Measurements from ENCODE around the gene PLXDC1. TPM values are rescaled to one million over a fixed set of nuclear protein-coding genes. Genes with fewer than 3 reads are reported as not detected.
"Not testable (repeated sequence)": the region's sequence is repeated elsewhere in the genome, so short reads cannot be mapped to it uniquely, and the experiment has no call there.

The PLXDC1 gene
- total RNA-seq, 1 donor from 2014 or later = 0.46 TPM

DNA sequence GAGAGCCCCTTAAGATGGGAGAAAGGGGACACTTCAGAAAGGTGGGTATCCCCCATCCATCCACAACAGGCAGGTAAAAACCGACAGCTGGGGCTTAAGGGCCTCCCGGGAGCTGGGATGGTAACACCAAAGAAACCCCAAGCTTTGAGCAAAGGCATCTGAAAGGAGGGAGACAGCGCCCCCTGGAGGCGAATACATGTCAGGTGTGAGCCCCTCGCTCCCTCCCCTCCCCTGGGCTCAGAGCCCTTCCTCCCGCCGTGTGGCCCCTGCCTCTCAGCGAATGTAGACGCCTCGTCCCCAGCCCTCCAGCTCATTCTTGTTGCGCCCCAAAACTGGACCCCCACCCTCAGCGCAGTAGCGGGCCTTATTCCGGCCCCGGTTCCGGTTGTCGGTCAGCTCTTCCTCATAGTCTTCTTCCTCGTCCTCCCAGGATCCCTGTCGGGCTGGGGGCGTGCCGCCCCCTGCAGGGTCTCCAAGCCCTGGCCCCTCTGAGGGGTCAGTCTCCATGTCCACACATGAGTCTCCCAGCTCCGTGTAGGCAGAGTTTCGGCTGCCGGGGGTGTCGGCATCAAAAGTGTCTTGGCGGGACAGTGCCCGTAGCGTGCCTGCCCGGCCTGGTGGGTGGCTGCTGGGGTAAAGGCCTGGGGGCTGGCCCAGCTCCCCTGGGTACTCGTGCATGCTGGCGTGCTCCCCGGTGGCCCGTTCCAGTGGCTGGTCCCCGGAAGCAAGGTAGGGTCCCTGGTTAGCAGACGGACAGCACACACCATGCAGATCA is 23.7 kb upstream of the PLXDC1 start:
- Mint-ChIP-seq H3K4me1 (ENCODE audit: low read depth) (peaks cover 4% of the 10 kb centered on the region), H3K27ac (no peak overlapping the region), H3K27me3 (ENCODE audit: low read depth) (peaks cover 3% of the 10 kb centered on the region), H3K4me3 (ENCODE audit: low read depth) (no peak overlapping the region), H3K9me3 (no peaks in the 10 kb centered on the region), H3K36me3 (ENCODE audit: low read depth) (peaks cover 29% of the 10 kb centered on the region)
- DNase-seq (ENCODE audit: low spot score) = peak; percentile 60
- intact Hi-C loops (cut with micrococcal nuclease) = loop anchor here (1.0 kb wide), 1 partner anchor 192 kb away; no protein-coding TSS in a partner anchor

DNA sequence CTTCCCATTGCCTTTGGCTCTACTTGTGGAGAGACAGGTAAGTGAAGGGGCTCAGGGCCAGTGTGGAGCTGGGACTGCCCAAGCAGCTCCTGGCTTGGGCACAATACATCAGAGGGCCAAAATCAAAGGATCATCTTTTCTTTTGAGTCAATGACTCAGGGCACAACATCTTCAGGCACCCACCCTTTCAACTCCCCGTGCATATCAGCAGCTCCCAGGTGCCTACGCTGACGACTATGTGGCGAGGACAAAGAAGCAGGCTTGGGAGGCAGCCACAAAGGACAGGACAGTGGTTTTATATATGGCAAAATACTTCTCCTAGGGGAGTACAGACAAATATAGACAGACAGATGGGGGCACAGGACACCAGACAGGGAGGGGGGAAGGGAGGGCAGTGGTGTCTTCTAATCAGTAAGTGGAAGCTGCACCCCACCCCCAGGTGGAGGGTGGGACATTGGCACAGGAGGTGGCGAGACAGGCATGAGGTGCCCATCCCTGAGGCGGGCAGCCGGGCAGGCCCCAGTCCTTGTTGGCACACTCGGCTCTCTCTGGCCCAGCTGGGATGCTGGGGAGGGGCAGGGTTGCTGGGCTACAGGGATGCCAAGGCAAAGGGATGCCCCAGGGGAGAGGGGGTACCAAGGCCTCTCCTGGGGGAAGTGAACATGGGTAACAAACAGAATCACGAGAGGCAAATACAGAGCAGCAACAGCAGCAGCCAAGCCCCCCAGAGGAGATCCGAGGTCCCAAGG is 22.3 kb upstream of the PLXDC1 start:
- Mint-ChIP-seq H3K9me3 (no peaks in the 10 kb centered on the region), H3K4me1 (ENCODE audit: low read depth) (peaks cover 4% of the 10 kb centered on the region), H3K36me3 (ENCODE audit: low read depth) (peaks cover 28% of the 10 kb centered on the region), H3K27ac (no peak overlapping the region), H3K27me3 (ENCODE audit: low read depth) (peaks cover 3% of the 10 kb centered on the region), H3K4me3 (ENCODE audit: low read depth) (no peak overlapping the region)
- DNase-seq (ENCODE audit: low spot score) = no peak
- intact Hi-C loops (cut with micrococcal nuclease) = no loop called here

DNA sequence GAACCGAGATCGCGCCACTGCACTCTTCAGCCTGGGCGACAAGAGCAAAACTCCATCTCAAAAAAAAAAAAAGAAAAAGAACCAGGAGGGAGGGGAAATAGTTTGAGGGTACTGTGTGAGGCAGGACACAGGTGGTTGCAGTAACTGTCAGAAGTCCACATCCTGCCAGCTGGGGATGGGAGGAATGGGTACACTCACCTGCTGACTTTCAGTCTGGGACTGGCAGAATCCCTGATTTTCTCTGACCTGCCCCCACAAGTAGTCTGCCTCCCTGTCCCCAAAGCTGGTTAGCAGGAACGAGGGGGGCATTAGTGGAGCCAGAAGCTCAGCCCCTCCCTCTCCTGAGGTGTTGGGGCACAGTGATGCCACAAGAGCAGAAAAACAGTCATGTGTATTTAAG is 21.6 kb upstream of the PLXDC1 start:
- peaks cover 3% of the 10 kb centered on the region for H3K27me3 Mint-ChIP-seq (ENCODE audit: low read depth)
- H3K36me3 Mint-ChIP-seq (ENCODE audit: low read depth) = peaks cover 22% of the 10 kb centered on the region
- peaks cover 3% of the 10 kb centered on the region for H3K9me3 Mint-ChIP-seq
- intact Hi-C loops (cut with micrococcal nuclease) = no loop called here
- H3K4me3 Mint-ChIP-seq (ENCODE audit: low read depth) = no peak overlapping the region
- no peak for DNase-seq (ENCODE audit: low spot score)
- peaks cover 4% of the 10 kb centered on the region for H3K4me1 Mint-ChIP-seq (ENCODE audit: low read depth)
- no peak overlapping the region for H3K27ac Mint-ChIP-seq

DNA sequence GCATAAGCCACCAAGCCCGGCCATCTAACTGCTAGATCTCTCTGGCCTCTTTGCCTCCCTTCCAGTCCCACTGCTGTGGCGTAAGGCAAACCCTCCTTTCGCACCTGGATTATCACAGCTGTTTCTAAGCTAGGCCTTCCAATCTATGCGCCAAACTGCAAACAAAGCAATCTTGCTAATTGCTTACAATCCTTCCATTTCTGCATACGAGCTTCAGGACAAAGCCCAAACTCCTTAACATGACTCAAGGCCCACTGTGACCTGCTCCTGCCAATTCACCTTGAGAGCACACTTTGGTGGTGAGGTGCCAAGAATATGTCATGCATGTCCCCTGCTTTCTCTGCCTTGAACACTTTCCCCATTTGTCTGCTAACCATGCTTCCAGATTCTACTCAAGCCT is 20.5 kb upstream of the PLXDC1 start:
- peaks cover 7% of the 10 kb centered on the region for H3K27me3 Mint-ChIP-seq (ENCODE audit: low read depth)
- intact Hi-C loops (cut with micrococcal nuclease) = no loop called here
- no peak overlapping the region for H3K4me3 Mint-ChIP-seq (ENCODE audit: low read depth)
- DNase-seq (ENCODE audit: low spot score) = no peak
- H3K36me3 Mint-ChIP-seq (ENCODE audit: low read depth) = peaks cover 11% of the 10 kb centered on the region
- peaks cover 3% of the 10 kb centered on the region for H3K9me3 Mint-ChIP-seq
- H3K27ac Mint-ChIP-seq = no peak overlapping the region
- peaks cover 11% of the 10 kb centered on the region for H3K4me1 Mint-ChIP-seq (ENCODE audit: low read depth)

DNA sequence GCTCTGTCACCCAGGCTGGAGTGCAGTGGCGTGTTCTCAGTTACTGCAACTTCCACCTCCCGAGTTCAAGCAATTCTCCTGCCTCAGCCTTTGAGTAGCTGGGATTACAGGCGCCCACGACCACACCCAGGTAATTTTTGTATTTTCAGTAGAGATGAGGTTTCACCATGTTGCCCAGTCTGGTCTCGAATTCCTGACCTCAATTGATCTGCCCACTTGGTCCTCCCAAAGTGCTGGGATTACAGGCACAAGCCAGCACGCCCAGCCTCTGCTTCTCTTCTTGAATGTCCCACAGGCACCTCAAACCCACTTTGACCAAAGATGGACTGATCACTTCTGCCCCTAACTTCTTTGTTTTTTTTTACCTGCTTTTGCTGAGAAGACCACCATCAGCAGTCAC is 19.1 kb upstream of the PLXDC1 start:
- H3K27ac Mint-ChIP-seq = no peak overlapping the region
- no peak for DNase-seq (ENCODE audit: low spot score)
- peaks cover 20% of the 10 kb centered on the region for H3K27me3 Mint-ChIP-seq (ENCODE audit: low read depth)
- peaks cover 6% of the 10 kb centered on the region for H3K36me3 Mint-ChIP-seq (ENCODE audit: low read depth)
- peaks cover 3% of the 10 kb centered on the region for H3K9me3 Mint-ChIP-seq
- no peak overlapping the region for H3K4me3 Mint-ChIP-seq (ENCODE audit: low read depth)
- peaks cover 13% of the 10 kb centered on the region for H3K4me1 Mint-ChIP-seq (ENCODE audit: low read depth)
- intact Hi-C loops (cut with micrococcal nuclease) = no loop called here

DNA sequence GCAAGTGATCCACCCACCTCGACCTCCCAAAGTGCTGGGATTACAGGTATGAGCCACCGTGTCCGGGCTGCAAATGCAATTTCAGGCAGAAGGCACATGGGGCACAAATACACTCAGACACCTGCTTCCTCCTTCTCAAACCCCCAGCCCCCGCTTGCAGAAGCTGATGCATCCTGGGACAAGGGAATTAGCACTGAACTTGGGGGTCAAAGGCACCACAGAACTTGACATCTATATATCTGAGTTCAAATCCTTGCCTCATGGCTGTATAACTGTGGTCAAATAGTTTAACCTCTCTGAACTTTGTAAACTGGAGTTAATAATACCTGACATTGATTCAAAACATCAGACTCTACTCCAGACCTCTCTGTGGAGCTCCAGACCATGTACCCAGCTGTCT is 18.7 kb upstream of the PLXDC1 start:
- Mint-ChIP-seq H3K4me3 (ENCODE audit: low read depth) (no peak overlapping the region), H3K27me3 (ENCODE audit: low read depth) (peaks cover 23% of the 10 kb centered on the region), H3K27ac (no peak overlapping the region), H3K9me3 (peaks cover 3% of the 10 kb centered on the region), H3K36me3 (ENCODE audit: low read depth) (peaks cover 2% of the 10 kb centered on the region), H3K4me1 (ENCODE audit: low read depth) (peaks cover 13% of the 10 kb centered on the region)
- no peak for DNase-seq (ENCODE audit: low spot score)
- intact Hi-C loops (cut with micrococcal nuclease) = no loop called here

DNA sequence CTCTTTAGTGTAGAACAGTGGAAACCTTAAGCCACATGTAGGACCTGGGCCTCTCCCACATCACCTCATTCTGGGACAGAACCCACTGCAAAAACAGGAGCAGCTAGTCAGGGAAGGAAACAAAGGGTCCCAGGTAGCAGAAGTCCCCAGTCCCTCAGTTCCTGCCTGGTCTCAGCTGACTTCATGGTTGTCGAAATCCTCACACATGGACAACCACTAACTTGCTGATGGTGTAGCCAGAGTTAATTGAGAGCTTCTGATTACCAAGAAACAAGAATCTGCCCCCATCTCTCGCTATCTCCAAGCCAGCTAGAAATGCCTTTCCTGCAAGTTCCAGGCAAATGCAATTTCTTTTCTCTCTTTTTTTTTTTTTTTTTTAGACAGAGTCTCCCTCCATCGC is 18.1 kb upstream of the PLXDC1 start:
- intact Hi-C loops (cut with micrococcal nuclease) = loop anchor here (10.0 kb wide), 1 partner anchor 65 kb away; no protein-coding TSS in a partner anchor
- Mint-ChIP-seq H3K4me1 (ENCODE audit: low read depth) (peaks cover 14% of the 10 kb centered on the region), H3K4me3 (ENCODE audit: low read depth) (no peak overlapping the region)

DNA sequence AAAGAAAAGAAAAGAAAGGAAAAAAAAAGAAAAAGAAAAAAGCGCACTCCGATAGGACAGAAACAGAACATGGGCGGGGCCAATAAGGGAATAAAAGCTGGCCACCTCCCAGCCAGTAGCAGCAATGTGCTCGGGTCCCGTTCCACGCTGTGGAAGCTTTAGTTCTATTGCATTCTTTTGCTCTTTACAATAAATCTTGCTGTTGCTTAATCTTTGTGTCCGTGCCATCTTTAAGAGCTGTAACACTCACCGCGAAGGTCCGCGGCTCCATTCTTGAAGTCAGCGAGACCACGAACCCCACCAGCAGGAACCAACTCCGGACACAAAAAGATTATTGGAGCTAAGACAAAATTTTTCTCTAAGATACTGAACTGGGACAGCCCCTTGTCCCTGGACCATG is 17.7 kb upstream of the PLXDC1 start:
- intact Hi-C loops (cut with micrococcal nuclease) = loop anchor here (10.0 kb wide), 1 partner anchor 66 kb away; no protein-coding TSS in a partner anchor
- H3K4me1 Mint-ChIP-seq (ENCODE audit: low read depth) = peaks cover 16% of the 10 kb centered on the region
- H3K27ac Mint-ChIP-seq = no peak overlapping the region
- H3K27me3 Mint-ChIP-seq (ENCODE audit: low read depth) = peaks cover 29% of the 10 kb centered on the region
- no peaks in the 10 kb centered on the region for H3K36me3 Mint-ChIP-seq (ENCODE audit: low read depth)
- no peak overlapping the region for H3K4me3 Mint-ChIP-seq (ENCODE audit: low read depth)
- H3K9me3 Mint-ChIP-seq = peaks cover 3% of the 10 kb centered on the region
- no peak for DNase-seq (ENCODE audit: low spot score)

More for the DNA sequence above, 18.1 kb upstream of the PLXDC1 start:
- no peaks in the 10 kb centered on the region for H3K36me3 Mint-ChIP-seq (ENCODE audit: low read depth)
- no peak overlapping the region for H3K27ac Mint-ChIP-seq
- peaks cover 3% of the 10 kb centered on the region for H3K9me3 Mint-ChIP-seq
- H3K27me3 Mint-ChIP-seq (ENCODE audit: low read depth) = peaks cover 29% of the 10 kb centered on the region
- no peak for DNase-seq (ENCODE audit: low spot score)

DNA sequence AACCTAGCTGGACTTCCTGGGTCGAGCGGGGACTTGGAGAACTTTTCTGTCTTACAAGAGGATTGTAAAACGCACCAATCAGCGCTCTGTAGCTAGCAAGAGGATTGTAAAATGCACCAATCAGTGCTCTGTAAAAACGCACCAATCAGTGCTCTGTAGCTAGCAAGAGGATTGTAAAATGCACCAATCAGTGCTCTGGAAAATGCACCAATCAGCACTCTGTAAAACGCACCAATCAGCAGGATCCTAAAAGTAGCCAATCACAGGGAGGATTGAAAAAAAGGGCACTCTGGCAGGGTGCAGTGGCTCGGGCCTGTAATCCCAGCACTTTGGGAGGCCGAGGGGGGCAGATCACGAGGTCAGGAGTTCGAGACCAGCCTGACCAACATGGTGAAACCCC is 17.1 kb upstream of the PLXDC1 start:
- H3K27me3 Mint-ChIP-seq (ENCODE audit: low read depth) = peaks cover 29% of the 10 kb centered on the region
- DNase-seq (ENCODE audit: low spot score); H3K36me3 Mint-ChIP-seq (ENCODE audit: low read depth); H3K4me3 Mint-ChIP-seq (ENCODE audit: low read depth); H3K27ac Mint-ChIP-seq; H3K9me3 Mint-ChIP-seq: not testable (repeated sequence)
- intact Hi-C loops (cut with micrococcal nuclease) = loop anchor here (10.0 kb wide), 1 partner anchor 66 kb away; no protein-coding TSS in a partner anchor
- peaks cover 16% of the 10 kb centered on the region for H3K4me1 Mint-ChIP-seq (ENCODE audit: low read depth)

DNA sequence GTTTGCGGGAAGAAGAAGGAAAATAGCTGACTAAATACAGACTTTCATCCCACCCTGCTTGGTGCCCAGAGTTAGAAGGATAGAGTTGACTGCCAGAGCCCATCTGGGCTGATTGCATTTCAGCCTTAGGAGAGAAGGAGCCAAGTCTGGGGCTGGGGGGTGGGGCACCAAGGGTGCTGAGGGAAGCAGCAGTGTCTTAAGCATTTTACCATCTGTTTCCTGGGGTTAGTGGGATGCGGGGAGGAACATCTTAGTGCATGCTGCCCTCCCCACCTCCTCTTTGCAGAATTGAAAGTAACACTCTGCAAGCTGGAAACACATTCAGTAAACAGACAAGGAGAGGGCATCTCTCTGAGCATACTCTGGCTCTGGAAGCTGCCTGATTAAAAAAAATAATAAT is 16.0 kb upstream of the PLXDC1 start:
- peaks cover 16% of the 10 kb centered on the region for H3K4me1 Mint-ChIP-seq (ENCODE audit: low read depth)
- intact Hi-C loops (cut with micrococcal nuclease) = loop anchor here (10.0 kb wide), 1 partner anchor 67 kb away; no protein-coding TSS in a partner anchor
- peaks cover 29% of the 10 kb centered on the region for H3K27me3 Mint-ChIP-seq (ENCODE audit: low read depth)
- H3K9me3 Mint-ChIP-seq = peaks cover 3% of the 10 kb centered on the region
- no peak for DNase-seq (ENCODE audit: low spot score)
- no peaks in the 10 kb centered on the region for H3K36me3 Mint-ChIP-seq (ENCODE audit: low read depth)
- no peak overlapping the region for H3K27ac Mint-ChIP-seq
- H3K4me3 Mint-ChIP-seq (ENCODE audit: low read depth) = no peak overlapping the region

DNA sequence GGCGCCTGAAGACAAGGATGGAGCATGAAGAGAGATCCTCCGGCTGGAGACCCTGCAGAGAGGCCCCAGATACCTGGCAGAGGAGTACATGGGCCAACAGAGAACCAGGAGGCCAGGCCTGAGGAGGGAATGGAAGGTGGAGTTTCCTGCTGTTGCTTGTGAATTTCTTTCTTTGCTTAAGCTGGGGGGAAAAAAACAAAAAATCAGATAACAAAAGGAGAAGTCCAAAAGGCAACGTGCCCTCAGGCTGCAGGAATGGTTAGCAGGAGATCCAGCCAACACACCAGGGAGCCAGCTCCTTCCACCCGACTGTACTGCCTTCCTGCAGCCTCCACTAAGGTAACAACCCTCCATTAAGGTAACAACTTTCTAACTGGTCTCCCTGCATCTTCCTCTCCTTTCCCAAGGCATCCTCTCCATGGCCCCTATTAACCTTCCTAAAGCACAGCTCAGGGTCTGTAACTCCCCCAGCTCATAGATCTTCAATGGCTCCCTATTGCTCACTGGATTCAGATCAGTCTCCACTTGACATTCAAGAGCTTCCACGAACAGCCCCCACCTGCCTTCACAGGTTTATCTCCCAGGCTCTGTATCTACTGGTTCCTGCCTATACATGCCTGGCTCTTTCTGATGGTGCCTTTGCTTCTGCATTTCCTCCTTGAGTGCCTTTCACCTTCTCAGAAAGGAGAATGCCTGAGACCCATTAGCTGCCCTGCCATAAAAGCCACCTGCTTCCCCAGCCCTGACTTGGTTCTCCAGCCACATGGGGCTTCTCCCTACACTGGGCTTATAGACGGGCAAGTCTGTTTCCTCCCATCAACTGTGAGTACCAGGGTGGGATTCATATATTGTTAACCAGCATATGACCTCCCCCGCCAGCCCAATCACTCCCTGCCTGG is 15.2 kb upstream of the PLXDC1 start:
- Mint-ChIP-seq H3K4me1 (ENCODE audit: low read depth) (peaks cover 14% of the 10 kb centered on the region), H3K4me3 (ENCODE audit: low read depth) (no peak overlapping the region), H3K27me3 (ENCODE audit: low read depth) (peaks cover 30% of the 10 kb centered on the region), H3K36me3 (ENCODE audit: low read depth) (no peaks in the 10 kb centered on the region), H3K27ac (no peak overlapping the region), H3K9me3 (peaks cover 3% of the 10 kb centered on the region)
- intact Hi-C loops (cut with micrococcal nuclease) = loop anchor here (10.0 kb wide), 1 partner anchor 68 kb away; no protein-coding TSS in a partner anchor
- DNase-seq (ENCODE audit: low spot score) = no peak

DNA sequence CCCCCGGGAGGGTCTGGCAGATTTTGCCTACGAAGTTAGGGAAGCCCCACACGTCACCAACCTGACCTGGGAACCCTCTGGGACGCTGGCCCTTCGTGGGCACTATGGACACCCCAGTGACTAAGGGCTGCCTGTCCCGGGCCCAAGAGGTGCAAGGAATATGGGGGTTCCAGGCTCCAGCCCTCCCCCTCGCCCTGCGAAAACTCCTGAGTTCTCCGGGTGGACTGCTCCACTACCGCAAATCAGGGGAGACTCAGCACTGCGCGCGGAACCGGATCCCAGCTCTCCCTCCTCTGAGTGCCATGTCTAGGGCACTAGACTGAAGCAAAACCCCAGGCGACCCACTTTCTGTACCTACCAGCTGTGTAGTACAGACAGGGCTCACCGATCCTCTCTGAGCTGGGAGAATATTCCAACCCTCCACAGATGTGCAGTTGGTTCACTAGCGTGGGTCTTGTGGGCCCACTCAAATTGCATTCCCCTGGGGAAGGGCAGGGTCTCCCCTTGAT is 14.5 kb upstream of the PLXDC1 start, which contains the start of gene ARL5C:
TSS of gene ARL5C (minus strand) at position 321 of the 509 bp plus-strand sequence. CDS start 401 bp downstream, outside the sequence.
- Mint-ChIP-seq H3K9me3 (peaks cover 3% of the 10 kb centered on the region), H3K27me3 (ENCODE audit: low read depth) (peaks cover 30% of the 10 kb centered on the region), H3K27ac (no peak within 1 kb of the TSS), H3K4me3 (ENCODE audit: low read depth) (peak within 1 kb of the TSS; percentile 86), H3K4me1 (ENCODE audit: low read depth) (peaks cover 14% of the 10 kb centered on the region), H3K36me3 (ENCODE audit: low read depth) (no peaks in the 10 kb centered on the region)
- intact Hi-C loops (cut with micrococcal nuclease) = loop anchor here (10.0 kb wide), 1 partner anchor 69 kb away; no protein-coding TSS in a partner anchor
- no peak for DNase-seq (ENCODE audit: low spot score)
